HCT116 (cell line): Measurements from ENCODE around the gene IFITM2. TPM values are rescaled to one million over a fixed set of nuclear protein-coding genes. Genes with fewer than 3 reads are reported as not detected.

Source experiments
- ATAC-seq: fragments of 200-7000 bp; cut with Tn5 transposase; 2 replicates; pipeline ENCODE4 v1.9.1; 2020; ENCODE audit warnings: mild to moderate bottlenecking, moderate library complexity
- BruUV-seq: library from RNA; stranded (reverse); fragments of 400-500 nt; replicated peaks from 2 replicates; lab custom pipeline; 2021; lab: Mats Ljungman, UMichigan
- CTCF ChIA-PET: fragments of 300-600 bp; sonication (Branson Sonifier 250); formaldehyde crosslinking; loops from one replicate; lab custom pipeline; 2021; ENCODE audit warnings: antibody characterized with exemption; lab: Charles Lee
- POLR2A ChIA-PET: fragments of 300-600, 350-600 bp; sonication (Branson Sonifier 250); formaldehyde crosslinking; loops from one replicate; lab custom pipeline; 2021; ENCODE audit warnings: antibody characterized with exemption; lab: Charles Lee
- RAD21 ChIA-PET, 2 experiments: fragments of 300-600 bp; sonication (Branson Sonifier 250); formaldehyde crosslinking; loops; one replicate each; lab custom pipeline; 2023; ENCODE audit warnings: low total read pairs in 2 of 2; ENCODE audit not compliant: uncharacterized antibody in 2 of 2, unreplicated experiment in 2 of 2, low non-redundant PET in 1 of 2; lab: Charles Lee
- DNase-seq: peaks from one replicate; pipeline ENCODE4 v3.0.0-alpha.2; 2010; ENCODE audit warnings: low read depth, low spot score
- H2AFZ ChIP-seq: fragments of 200-600 bp; shearing (Covaris generic), sonication (generic); 2 replicates; pipeline ENCODE4 v1.6.1; 2017; ENCODE audit warnings: low read depth, mixed run types, mixed read lengths, antibody characterized with exemption, low read length; ENCODE audit not compliant: poor library complexity, severe bottlenecking
- H3K27ac ChIP-seq: 2 replicates; pipeline ENCODE4 v1.5.1; 2012; ENCODE audit warnings: low read depth, low read length
- H3K27me3 ChIP-seq: fragments of 200-600 bp; sonication (generic); 2 replicates; pipeline ENCODE4 v1.6.1; 2016; ENCODE audit warnings: mixed run types, low read length, mixed read lengths; ENCODE audit not compliant: insufficient read depth
- H3K36me3 ChIP-seq, 2 experiments: fragments of 200-500 bp in 1 of 2; fragments of 200-600 bp in 1 of 2; sonication (Bioruptor generic) in 1 of 2; sonication (generic) in 1 of 2; 2 replicates each; pipeline versions ENCODE4 v1.5.1 to v1.6.1; 2014 to 2016; ENCODE audit warnings: low read length in 2 of 2, inconsistent platforms in 1 of 2, mixed read lengths in 1 of 2, mixed run types in 1 of 2; ENCODE audit not compliant: insufficient read depth in 2 of 2, control insufficient read depth in 1 of 2
- H3K4me1 ChIP-seq, 2 experiments: fragments of 200-600 bp in 1 of 2; sonication (generic) in 1 of 2; 2 replicates each; pipeline versions ENCODE4 v1.5.1 to v1.6.1; 2012 to 2017; ENCODE audit warnings: low read length in 2 of 2, inconsistent platforms in 1 of 2, mild to moderate bottlenecking in 1 of 2, mixed read lengths in 1 of 2, mixed run types in 1 of 2, moderate library complexity in 1 of 2; ENCODE audit not compliant: insufficient read depth in 2 of 2, control insufficient read depth in 1 of 2
- H3K4me2 ChIP-seq: fragments of 200-600 bp; sonication (generic); 2 replicates; pipeline ENCODE4 v1.6.1; 2017; ENCODE audit warnings: mixed run types, low read length, mixed read lengths
- H3K4me3 ChIP-seq, 2 experiments: fragments of 200-600 bp in 1 of 2; sonication (generic) in 1 of 2; replicated peaks in 1 of 2; 2 replicates each; pipeline ENCODE4 v1.5.1; 2011 to 2016; ENCODE audit warnings: low read length in 2 of 2, control low read depth in 1 of 2, low read depth in 1 of 2, mild to moderate bottlenecking in 1 of 2, mixed read lengths in 1 of 2, mixed run types in 1 of 2
- H3K79me2 ChIP-seq: fragments of 200-600 bp; sonication (generic); 2 replicates; pipeline ENCODE4 v1.6.1; 2017; ENCODE audit warnings: mild to moderate bottlenecking, mixed run types, low read length, moderate library complexity, mixed read lengths; ENCODE audit not compliant: insufficient read depth
- H3K9ac ChIP-seq: fragments of 200-600 bp; sonication (generic); 2 replicates; pipeline ENCODE4 v1.6.1; 2016; ENCODE audit warnings: low read length, mixed read lengths
- H3K9me2 ChIP-seq: fragments of 200-600 bp; sonication (generic), shearing (Covaris generic); 2 replicates; pipeline ENCODE4 v1.6.1; 2017; ENCODE audit warnings: mixed run types, mild to moderate bottlenecking, moderate library complexity; ENCODE audit not compliant: insufficient read depth
- H3K9me3 ChIP-seq, 2 experiments: fragments of 200-500 bp in 1 of 2; fragments of 200-600 bp in 1 of 2; sonication (Bioruptor generic) in 1 of 2; sonication (generic) in 1 of 2; 2 replicates each; pipeline ENCODE4 v1.6.1; 2014 to 2017; ENCODE audit warnings: low read length in 2 of 2, mixed read lengths in 2 of 2, inconsistent platforms in 1 of 2, low read depth in 1 of 2, mild to moderate bottlenecking in 1 of 2, mixed run types in 1 of 2, moderate library complexity in 1 of 2; ENCODE audit not compliant: control insufficient read depth in 1 of 2, insufficient read depth in 1 of 2
- H4K20me1 ChIP-seq: fragments of 200-600 bp; sonication (generic), shearing (Covaris generic); 2 replicates; pipeline ENCODE4 v1.6.1; 2017; ENCODE audit warnings: mixed run types, mild to moderate bottlenecking, moderate library complexity; ENCODE audit not compliant: insufficient read depth
- CEBPB ChIP-seq: IDR thresholded peaks from 2 replicates; pipeline ENCODE4 v1.6.1; 2012; ENCODE audit warnings: low read depth
- ELF1 ChIP-seq: IDR thresholded peaks from 2 replicates; pipeline ENCODE4 v1.6.1; 2012; ENCODE audit warnings: low read depth, borderline replicate concordance
- EZH2phosphoT487 ChIP-seq: fragments of 200-600 bp; IDR thresholded peaks from 2 replicates; pipeline ENCODE4 v1.6.1; 2018; ENCODE audit warnings: antibody characterized with exemption, borderline replicate concordance
- FOSL1 ChIP-seq: IDR thresholded peaks from 2 replicates; pipeline ENCODE4 v1.6.1; 2012; ENCODE audit warnings: low read depth
- JUND ChIP-seq: IDR thresholded peaks from 2 replicates; pipeline ENCODE4 v1.6.1; 2012
- POLR2A ChIP-seq: IDR thresholded peaks from 2 replicates; pipeline ENCODE4 v1.7.0; 2011; ENCODE audit warnings: borderline replicate concordance; ENCODE audit not compliant: insufficient read depth, insufficient read length; ENCODE audit errors: extremely low read depth
- POLR2AphosphoS5 ChIP-seq: IDR thresholded peaks from 2 replicates; pipeline ENCODE4 v1.6.1; 2011; ENCODE audit warnings: mild to moderate bottlenecking, low read depth, low read length, moderate library complexity
- RAD21 ChIP-seq: IDR thresholded peaks from 2 replicates; pipeline ENCODE4 v1.6.1; 2012; ENCODE audit warnings: low read depth, mild to moderate bottlenecking
- SRF ChIP-seq: IDR thresholded peaks from 2 replicates; pipeline ENCODE4 v1.6.1; 2012; ENCODE audit warnings: low read depth
- YY1 ChIP-seq: IDR thresholded peaks from 2 replicates; pipeline ENCODE4 v1.6.1; 2011; ENCODE audit warnings: low read length, low read depth, moderate library complexity, mild to moderate bottlenecking; ENCODE audit not compliant: insufficient replicate concordance; ENCODE audit errors: extremely low read depth
- ZFX ChIP-seq: fragments of 450-650 bp; IDR thresholded peaks from 2 replicates; pipeline ENCODE4 v1.6.1; 2017
- intact Hi-C: fragments of 100-400 bp; cut with micrococcal nuclease; formaldehyde crosslinking; loops from 2 replicates; pipeline ENCODE4 v1.10.0; 2022
- total RNA-seq: library from RNA; stranded (reverse); gene quantifications from one replicate; pipeline ENCODE4 v1.2.1, GENCODE V29; 2021; ENCODE audit not compliant: unreplicated experiment
- TF ChIP-seq, protein P1 (sequence below): IDR thresholded peaks from 2 replicates; pipeline ENCODE4 v1.6.1; 2011; ENCODE audit warnings: mild to moderate bottlenecking, low read length, moderate library complexity; ENCODE audit not compliant: insufficient replicate concordance; ENCODE audit errors: extremely low read depth
- TF ChIP-seq, protein P2 (sequence below): IDR thresholded peaks from 2 replicates; pipeline ENCODE4 v1.6.1; 2012; ENCODE audit warnings: low read depth
- TF ChIP-seq, protein P3 (sequence below), 3 experiments: fragments of 200-600 bp in 1 of 3; sonication (generic) in 1 of 3; IDR thresholded peaks in 2 of 3; conservative IDR thresholded peaks in 1 of 3; 2 replicates each; pipeline ENCODE4 v1.5.1; 2012 to 2017; ENCODE audit warnings: low read depth in 2 of 3, low read length in 2 of 3, antibody characterized with exemption in 1 of 3, borderline replicate concordance in 1 of 3, control low read depth in 1 of 3, mild to moderate bottlenecking in 1 of 3, mixed read lengths in 1 of 3, mixed run types in 1 of 3, moderate library complexity in 1 of 3; ENCODE audit not compliant: insufficient read depth in 1 of 3

Gene IFITM2
- total RNA-seq, 1 experiment from 2014 or later = 106 TPM

DNA sequence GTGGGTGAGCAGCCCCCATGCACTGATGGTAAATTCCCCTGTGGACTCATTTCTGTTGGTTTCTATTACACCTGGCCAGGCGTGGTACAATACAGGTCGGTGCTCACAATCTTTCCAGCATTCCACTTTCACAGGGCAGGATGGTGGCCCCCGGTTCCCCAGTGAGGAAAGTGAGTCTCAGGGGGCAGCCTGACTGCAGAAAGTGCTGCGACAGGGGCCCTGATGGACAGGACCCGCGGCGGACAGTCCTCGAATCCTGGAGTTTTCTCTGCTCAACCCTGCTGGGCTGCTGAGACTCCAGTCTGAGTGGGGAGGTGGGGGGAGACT, 21.8 kb upstream of the IFITM2 start:
- ChIA-PET CTCF (no interaction called here), POLR2A (no interaction called here), RAD21 (no interaction called here)
- intact Hi-C loops = loop anchor here (5.0 kb wide), 1 partner anchor 49 kb away; the partner anchor contains the start of genes PSMD13 and SIRT3
- H3K9ac ChIP-seq = no peak overlapping the region
- H3K9me3 ChIP-seq = no peaks in the 10 kb centered on the region
- no TSS peak for BruUV-seq
- no peak for ATAC-seq
- TF ChIP-seq EZH2phosphoT487 = no peak
- TF ChIP-seq POLR2AphosphoS5 = no peak
- TF ChIP-seq, protein P1, sequence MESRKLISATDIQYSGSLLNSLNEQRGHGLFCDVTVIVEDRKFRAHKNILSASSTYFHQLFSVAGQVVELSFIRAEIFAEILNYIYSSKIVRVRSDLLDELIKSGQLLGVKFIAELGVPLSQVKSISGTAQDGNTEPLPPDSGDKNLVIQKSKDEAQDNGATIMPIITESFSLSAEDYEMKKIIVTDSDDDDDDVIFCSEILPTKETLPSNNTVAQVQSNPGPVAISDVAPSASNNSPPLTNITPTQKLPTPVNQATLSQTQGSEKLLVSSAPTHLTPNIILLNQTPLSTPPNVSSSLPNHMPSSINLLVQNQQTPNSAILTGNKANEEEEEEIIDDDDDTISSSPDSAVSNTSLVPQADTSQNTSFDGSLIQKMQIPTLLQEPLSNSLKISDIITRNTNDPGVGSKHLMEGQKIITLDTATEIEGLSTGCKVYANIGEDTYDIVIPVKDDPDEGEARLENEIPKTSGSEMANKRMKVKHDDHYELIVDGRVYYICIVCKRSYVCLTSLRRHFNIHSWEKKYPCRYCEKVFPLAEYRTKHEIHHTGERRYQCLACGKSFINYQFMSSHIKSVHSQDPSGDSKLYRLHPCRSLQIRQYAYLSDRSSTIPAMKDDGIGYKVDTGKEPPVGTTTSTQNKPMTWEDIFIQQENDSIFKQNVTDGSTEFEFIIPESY = no peak
- TF ChIP-seq, protein P2, sequence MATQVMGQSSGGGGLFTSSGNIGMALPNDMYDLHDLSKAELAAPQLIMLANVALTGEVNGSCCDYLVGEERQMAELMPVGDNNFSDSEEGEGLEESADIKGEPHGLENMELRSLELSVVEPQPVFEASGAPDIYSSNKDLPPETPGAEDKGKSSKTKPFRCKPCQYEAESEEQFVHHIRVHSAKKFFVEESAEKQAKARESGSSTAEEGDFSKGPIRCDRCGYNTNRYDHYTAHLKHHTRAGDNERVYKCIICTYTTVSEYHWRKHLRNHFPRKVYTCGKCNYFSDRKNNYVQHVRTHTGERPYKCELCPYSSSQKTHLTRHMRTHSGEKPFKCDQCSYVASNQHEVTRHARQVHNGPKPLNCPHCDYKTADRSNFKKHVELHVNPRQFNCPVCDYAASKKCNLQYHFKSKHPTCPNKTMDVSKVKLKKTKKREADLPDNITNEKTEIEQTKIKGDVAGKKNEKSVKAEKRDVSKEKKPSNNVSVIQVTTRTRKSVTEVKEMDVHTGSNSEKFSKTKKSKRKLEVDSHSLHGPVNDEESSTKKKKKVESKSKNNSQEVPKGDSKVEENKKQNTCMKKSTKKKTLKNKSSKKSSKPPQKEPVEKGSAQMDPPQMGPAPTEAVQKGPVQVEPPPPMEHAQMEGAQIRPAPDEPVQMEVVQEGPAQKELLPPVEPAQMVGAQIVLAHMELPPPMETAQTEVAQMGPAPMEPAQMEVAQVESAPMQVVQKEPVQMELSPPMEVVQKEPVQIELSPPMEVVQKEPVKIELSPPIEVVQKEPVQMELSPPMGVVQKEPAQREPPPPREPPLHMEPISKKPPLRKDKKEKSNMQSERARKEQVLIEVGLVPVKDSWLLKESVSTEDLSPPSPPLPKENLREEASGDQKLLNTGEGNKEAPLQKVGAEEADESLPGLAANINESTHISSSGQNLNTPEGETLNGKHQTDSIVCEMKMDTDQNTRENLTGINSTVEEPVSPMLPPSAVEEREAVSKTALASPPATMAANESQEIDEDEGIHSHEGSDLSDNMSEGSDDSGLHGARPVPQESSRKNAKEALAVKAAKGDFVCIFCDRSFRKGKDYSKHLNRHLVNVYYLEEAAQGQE = no peak
- TF ChIP-seq FOSL1 = no peak
- no peak for TF ChIP-seq CEBPB
- no peak for TF ChIP-seq ZFX
- TF ChIP-seq YY1 = no peak
- TF ChIP-seq RAD21 = no peak
- no peak for TF ChIP-seq POLR2A
- no peak for TF ChIP-seq JUND
- no peak for TF ChIP-seq SRF
- TF ChIP-seq, protein P3, sequence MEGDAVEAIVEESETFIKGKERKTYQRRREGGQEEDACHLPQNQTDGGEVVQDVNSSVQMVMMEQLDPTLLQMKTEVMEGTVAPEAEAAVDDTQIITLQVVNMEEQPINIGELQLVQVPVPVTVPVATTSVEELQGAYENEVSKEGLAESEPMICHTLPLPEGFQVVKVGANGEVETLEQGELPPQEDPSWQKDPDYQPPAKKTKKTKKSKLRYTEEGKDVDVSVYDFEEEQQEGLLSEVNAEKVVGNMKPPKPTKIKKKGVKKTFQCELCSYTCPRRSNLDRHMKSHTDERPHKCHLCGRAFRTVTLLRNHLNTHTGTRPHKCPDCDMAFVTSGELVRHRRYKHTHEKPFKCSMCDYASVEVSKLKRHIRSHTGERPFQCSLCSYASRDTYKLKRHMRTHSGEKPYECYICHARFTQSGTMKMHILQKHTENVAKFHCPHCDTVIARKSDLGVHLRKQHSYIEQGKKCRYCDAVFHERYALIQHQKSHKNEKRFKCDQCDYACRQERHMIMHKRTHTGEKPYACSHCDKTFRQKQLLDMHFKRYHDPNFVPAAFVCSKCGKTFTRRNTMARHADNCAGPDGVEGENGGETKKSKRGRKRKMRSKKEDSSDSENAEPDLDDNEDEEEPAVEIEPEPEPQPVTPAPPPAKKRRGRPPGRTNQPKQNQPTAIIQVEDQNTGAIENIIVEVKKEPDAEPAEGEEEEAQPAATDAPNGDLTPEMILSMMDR (IDR thresholded peaks at IDR 0.05 in 2 of 3, conservative IDR thresholded peaks at IDR 0.05 in 1 of 3; ENCODE audit: borderline replicate concordance in 1 of 3, insufficient read depth in 1 of 3, low read depth in 2 of 3, low read length in 2 of 3) = no peak
- TF ChIP-seq ELF1 = no peak
- H3K4me3 ChIP-seq = no peak overlapping the region
- H3K36me3 ChIP-seq = no peaks in the 10 kb centered on the region
- DNase-seq = no peak
- H3K9me2 ChIP-seq = no peaks in the 10 kb centered on the region
- no peaks in the 10 kb centered on the region for H4K20me1 ChIP-seq
- H3K79me2 ChIP-seq = peaks cover 7% of the 10 kb centered on the region; the same call in 1 of the 2 replicates
- H3K4me1 ChIP-seq = peaks cover 14 to 28% of the 10 kb centered on the region in 2 experiments
- no peak overlapping the region for H2AFZ ChIP-seq
- no peak overlapping the region for H3K4me2 ChIP-seq
- no peaks in the 10 kb centered on the region for H3K27me3 ChIP-seq
- H3K27ac ChIP-seq = no peak overlapping the region
